GOT3 (cell line): ENCODE data around the gene MORN5.

Experiments used
- DNase-seq: peaks from one replicate; lab custom pipeline; 2025; ENCODE audit warnings: mixed read lengths; lab: John Stamatoyannopoulos, UW

Gene MORN5

GRCh38 chr9:122143876-122144405, 15.8 kb upstream of the MORN5 start:
- DNase-seq = no peak

GRCh38 chr9:122144836-122145591, 14.7 kb upstream of the MORN5 start:
- DNase-seq = no peak

- DNase-seq = no peak
Observed at GRCh38 chr9:122145592-122145863, 14.2 kb upstream of the MORN5 start.

GRCh38 chr9:122151267-122151828, 8.4 kb upstream of the MORN5 start:
- DNase-seq = no peak

GRCh38 chr9:122155796-122156195, 3.9 kb upstream of the MORN5 start:
- DNase-seq = no peak

GRCh38 chr9:122158202-122158601, 1.5 kb upstream of the MORN5 start:
- DNase-seq = no peak

- DNase-seq = no peak
Observed at GRCh38 chr9:122159925-122160246, 178 bp downstream of the MORN5 start.

- no peak for DNase-seq
Observed at GRCh38 chr9:122162415-122162814, 2.7 kb downstream of the MORN5 start.

- DNase-seq = no peak
Observed at GRCh38 chr9:122164286-122164685, 4.6 kb downstream of the MORN5 start.

GRCh38 chr9:122168356-122168755, 8.6 kb downstream of the MORN5 start:
- no peak for DNase-seq

GRCh38 chr9:122172131-122172530, 12.4 kb downstream of the MORN5 start:
- no peak for DNase-seq

GRCh38 chr9:122173670-122174069, 14.0 kb downstream of the MORN5 start:
- no peak for DNase-seq

- no peak for DNase-seq
Observed at GRCh38 chr9:122176916-122177315, 17.2 kb downstream of the MORN5 start.

- no peak for DNase-seq
Observed at GRCh38 chr9:122179054-122179689, 19.5 kb downstream of the MORN5 start.

GRCh38 chr9:122179690-122180074, 20.0 kb downstream of the MORN5 start:
- no peak for DNase-seq

GRCh38 chr9:122180633-122181032, 20.9 kb downstream of the MORN5 start:
- no peak for DNase-seq

- no peak for DNase-seq
Observed at GRCh38 chr9:122183501-122183900, 23.8 kb downstream of the MORN5 start.

GRCh38 chr9:122184551-122184950, 24.8 kb downstream of the MORN5 start:
- DNase-seq = no peak

- DNase-seq = no peak
Observed at GRCh38 chr9:122186301-122186700, 26.6 kb downstream of the MORN5 start.

- no peak for DNase-seq
Observed at GRCh38 chr9:122186777-122187470, 27.2 kb downstream of the MORN5 start.

GRCh38 chr9:122188369-122188768, 28.7 kb downstream of the MORN5 start:
- DNase-seq = no peak

GRCh38 chr9:122190597-122191381, 31.1 kb downstream of the MORN5 start:
- DNase-seq = no peak
